Stimulated activated naive CD4-positive, alpha-beta T cell treated with Interleukin-2 at 50 U/mL for 16 hours (primary cell): ENCODE measurements around the gene RASA3.
"Not testable (repeated sequence)": the region's sequence is repeated elsewhere in the genome, so short reads cannot be mapped to it uniquely, and the experiment has no call there.

Experiments
- DNase-seq: peaks from one replicate; lab custom pipeline; 2025; lab: John Stamatoyannopoulos, UW

Gene RASA3

DNA sequence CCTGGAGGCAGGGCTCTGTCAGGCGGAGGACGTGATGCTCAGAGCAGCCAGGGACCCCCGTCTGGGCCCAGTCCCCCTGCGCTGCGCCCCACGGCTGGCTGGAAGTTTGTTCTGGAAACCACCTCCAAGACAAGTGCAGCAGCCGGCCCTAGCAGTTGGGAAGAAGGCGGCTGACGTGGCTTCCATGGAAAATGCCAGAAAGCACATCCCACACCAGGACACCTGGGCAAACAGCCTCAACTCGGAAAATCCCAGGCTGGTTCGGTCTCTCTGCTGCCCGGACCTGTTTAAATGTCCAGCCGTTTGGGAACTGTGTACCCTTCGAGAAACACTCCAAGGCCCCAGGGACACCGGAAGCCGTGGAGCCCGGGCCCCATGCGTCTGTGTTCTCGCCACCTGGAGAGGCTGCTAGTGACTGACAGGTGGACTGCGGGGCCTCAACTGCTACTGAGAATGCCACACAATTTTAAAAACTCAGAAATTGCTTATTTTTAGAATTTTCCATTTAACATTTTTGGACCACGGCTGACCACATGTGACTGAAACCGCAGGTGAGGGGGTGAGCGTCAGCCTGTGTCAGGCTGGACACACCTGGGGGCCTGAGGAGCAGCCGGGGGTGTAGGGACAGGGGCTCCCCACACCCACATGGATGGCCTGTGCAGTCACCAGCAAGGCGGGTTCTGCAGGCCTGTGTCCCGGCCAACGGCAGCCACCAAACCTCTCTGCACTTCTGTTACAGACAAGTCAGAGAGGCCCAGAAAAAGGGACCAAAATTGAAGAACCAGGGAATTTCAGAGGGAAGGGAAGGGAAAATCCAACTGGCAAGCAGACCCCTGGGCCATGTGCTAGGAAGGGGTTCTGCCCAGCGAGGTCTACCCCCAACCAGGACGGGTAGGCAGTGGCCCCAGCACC, 31.7 kb downstream of the RASA3 start:
- DNase-seq, result no peak

GRCh38 chr13:114099918-114100445, 32.4 kb downstream of the RASA3 start:
- DNase-seq, result no peak

DNA sequence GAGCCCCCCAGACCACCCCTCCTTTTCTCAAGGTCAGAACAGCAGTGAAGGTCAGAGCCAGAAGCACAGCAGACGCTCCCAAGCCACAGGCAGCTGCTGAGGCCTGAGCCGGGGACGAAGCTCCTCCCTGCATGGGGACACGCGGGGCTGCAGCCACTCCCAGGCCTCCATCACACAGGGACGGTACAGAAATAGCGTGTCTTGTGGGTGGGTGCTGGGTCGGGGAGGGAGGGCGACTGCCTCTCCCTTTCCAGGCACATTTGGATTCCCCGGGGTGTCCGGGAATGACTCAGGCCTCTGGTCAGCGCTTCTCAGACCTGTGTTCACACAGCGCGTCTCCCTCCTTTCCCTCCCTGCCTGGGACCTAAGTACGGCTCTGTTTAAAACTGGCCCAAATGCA, 33.2 kb downstream of the RASA3 start:
- DNase-seq, result no peak

DNA sequence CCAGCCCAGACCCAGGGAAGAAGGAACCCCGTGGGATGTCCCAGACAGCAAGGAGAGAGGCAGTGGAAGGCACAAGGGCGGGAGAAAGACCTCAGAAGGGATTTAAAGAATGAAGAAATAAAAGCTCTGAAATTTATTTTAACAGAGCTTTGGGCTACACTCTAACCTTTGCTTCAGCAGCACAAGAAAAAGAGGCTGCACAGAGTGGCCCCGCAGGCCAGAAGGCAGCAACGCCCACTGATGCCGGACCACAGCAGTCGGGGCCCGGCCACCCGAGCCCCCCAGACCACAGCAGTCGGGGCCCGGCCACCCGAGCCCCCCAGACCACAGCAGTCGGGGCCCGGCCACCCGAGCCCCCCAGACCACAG, 33.8 kb downstream of the RASA3 start:
- DNase-seq, result not testable (repeated sequence)

DNA sequence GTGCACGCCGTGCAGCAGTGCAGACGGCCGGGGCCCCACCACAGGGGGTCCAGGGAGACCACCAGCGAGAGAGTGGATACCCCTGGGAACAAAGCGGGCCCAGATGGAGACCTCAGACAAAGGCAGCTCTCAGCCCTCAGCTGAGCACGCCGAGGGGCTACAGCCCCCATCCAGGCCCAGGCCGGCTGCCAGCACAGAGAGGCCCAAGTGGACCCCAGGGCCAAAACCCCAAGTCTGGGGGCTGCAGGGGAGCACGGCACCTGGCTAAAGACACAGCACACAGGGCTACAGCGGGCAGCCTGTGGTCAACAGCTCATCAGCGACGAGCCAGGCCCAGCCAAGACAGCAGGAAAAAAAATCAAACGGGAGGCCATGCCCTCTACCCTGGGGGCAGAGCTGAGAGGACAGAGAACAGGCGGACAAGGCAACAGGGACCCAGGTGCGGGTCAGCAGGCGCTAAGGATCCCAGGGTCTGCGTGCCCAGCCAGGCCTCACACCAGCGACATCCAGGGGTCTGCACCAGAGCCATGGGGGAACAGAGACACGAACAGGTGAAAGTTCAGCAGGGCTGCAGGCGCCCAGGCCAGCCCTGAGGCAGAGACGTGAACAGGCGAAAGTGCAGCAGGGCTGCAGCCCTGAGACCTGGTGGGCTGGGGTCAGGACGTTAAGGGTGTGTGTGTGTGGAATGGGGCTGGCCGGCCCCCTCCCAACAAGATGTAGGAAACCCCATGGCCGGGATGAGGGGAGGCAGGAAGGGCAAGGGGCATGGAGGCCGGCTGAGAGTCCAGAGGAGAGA, 34.3 kb downstream of the RASA3 start:
- no peak for DNase-seq

GRCh38 chr13:114097212-114097892, 35.1 kb downstream of the RASA3 start:
- DNase-seq, result no peak

DNA sequence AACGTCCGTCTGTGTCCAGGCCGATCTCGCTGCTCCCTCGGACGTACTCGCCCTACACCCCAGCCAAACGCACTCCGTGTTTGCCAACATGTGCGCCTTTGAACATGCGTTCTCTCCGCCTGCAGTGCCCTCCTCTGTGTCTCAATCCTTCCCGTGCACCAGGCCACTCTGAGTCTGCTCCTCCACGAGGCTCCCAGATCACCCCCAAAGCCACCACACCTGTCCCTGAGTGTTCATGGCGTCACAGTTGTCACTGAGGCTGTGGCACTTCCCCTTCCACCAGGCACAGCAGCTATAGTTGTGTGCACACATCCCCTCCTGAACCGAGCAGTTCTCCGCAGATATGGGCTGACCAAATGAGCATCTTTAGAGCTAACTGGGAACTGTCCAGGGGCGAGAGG, 35.6 kb downstream of the RASA3 start:
- no peak for DNase-seq

GRCh38 chr13:114096031-114096485, 36.4 kb downstream of the RASA3 start:
- no peak for DNase-seq

GRCh38 chr13:114095486-114095885, 36.9 kb downstream of the RASA3 start:
- DNase-seq, result no peak

GRCh38 chr13:114093118-114093517, 39.3 kb downstream of the RASA3 start:
- DNase-seq, result no peak

GRCh38 chr13:114092468-114092867, 40.0 kb downstream of the RASA3 start:
- no peak for DNase-seq

GRCh38 chr13:114090476-114090875, 41.9 kb downstream of the RASA3 start:
- DNase-seq, result no peak

DNA sequence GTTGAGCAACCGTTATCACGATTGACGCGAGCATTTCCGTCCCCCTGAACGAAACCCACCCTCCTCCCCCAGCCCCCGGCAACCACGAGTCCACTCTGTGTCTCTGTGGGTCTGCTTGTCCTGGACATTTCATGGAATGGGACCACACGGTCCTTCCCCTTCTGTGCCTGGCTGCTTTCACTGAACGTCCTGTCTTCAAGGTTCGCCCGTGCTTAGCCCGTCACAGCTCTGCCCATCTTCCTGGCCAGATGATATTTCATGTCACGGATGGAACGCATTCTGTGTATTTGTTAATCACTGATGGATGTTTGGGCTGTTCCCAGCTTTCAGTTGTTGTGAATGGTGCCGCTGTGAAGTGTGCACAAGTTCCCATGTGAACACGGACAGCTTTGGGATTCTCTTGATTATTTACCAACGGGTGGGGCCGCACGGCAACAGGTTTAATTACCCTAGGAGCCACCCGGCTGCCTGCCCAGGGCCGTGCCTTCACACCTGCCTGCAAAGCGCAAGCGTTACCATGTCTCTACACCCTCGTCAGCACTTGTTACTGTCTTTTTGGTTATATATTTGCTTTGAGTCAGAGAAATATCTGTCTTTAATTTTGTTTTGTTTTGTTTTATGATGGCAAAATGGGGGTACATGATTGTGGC, 42.5 kb downstream of the RASA3 start:
- DNase-seq, result no peak

DNA sequence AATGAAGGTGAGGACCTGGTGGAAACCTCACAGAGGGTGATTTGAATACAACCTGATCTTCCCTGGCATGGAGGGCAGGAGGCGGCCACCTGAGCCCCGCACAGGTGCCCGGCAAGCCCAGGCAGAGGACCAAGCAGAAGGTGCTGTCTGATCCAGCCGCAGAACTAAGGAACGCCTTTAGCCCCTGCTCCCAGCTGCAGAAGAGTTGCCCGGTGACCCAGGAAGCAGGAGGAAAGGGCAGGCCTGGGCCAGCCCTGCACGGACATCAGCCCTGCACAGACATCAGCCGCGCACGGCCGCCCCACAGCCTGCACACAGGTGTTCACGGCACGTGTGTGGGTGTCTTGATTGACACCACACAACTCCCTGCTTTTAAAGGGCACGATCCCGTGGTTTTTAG, 43.1 kb downstream of the RASA3 start:
- DNase-seq, result no peak

DNA sequence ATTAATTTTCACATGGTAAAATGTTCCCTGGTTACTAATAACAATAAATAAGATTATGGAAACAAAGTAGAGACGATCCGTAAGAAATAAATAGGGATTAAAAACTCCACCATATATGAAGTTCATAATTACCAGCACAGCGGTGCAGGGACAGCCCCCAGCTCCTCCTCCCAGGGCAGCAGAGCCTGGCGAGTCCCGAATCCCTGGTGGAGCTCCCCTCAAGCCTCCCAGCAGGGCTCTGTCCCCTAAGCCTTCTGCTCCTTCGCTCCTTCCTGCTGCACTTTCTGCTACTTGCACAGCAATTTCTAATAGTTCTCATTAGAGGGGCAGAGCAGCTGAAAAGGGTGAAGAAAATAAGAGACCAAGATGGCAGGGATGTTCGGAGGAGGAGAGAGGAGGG, 43.6 kb downstream of the RASA3 start:
- DNase-seq, result no peak

DNA sequence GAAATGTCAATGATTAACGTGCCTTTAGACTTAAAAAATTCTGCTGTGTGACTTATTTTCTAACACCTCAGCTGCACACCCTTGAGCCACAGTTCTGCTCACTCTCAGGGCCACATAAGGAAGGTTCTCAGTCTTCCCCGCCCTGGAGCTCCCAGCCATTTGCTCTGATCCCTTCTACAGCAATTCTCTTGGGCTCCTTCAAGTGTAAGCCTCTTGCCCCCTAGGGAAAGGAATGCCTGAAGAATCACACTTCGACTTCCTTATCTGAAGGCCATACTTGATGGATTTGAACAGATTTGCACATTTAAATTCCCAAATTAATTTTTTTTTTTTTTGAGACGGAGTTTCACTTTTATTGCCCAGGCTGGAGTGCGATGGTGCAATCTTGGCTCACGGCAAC, 44.2 kb downstream of the RASA3 start:
- no peak for DNase-seq

DNA sequence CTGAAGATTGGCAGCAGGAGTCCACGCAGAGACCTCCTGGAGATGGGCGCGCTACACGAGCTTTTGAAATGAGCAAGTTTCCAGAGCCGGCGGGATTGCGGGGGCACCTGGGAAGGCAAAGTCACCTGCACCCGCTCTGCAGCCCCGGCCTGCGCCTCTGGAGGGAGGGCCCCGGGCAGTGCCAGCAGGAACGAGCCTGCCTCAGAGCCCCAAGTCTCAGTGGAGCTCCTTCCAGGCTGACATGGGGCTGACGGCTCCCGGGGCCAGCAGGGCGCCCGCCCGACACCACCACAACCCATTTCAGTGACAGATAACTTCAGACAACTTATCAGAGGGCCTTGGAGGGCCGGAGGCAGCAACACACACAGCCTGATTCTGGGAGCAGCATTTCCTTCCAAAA, 45.0 kb downstream of the RASA3 start:
- no peak for DNase-seq

DNA sequence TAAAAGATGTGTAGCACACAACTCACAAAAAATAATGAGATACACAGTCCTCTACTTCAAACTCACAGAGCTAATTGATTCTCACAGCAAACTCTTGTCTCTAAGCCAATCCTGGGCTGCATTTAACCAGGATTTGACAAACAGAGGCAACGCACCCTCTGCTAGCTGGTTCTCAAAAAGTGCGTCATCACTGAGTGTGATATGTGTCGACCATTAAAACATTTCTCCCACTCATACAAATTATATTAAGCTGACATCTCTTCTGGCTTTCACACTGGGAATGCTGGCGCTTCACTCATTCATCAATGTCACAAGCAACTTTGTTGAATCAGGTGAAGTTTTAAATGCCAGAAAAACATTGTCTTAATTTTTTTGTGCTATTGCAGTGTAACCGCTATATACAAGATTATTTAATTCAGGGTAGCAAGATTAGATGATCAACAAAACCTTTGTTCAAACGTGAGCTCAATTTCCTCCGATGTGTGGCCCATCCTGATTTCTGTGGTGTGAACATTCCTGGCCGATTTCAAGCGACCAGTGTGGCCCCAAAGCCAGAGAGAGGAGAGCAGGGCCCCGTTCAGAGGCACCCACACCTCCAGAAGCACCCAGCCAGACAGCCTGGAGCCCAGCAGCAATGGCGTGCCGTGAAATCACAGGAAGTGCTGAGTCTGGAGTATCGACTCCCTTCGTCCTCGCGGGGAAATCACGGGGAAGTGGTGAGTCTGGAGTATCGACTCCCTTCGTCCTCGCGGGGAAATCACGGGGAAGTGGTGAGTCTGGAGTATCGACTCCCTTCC, 49.4 kb downstream of the RASA3 start:
- no peak for DNase-seq

- DNase-seq, result no peak
Measured at GRCh38 chr13:114081761-114082681, 50.4 kb downstream of the RASA3 start.
